H1 (cell line): ENCODE data around the gene ELAVL2. TPM values are rescaled to one million over a fixed set of nuclear protein-coding genes. Genes with fewer than 3 reads are reported as not detected.

Source experiments
- CTCF ChIA-PET: fragments of 300-600 bp; sonication (Branson Sonifier 250); formaldehyde crosslinking; loops from one replicate; lab custom pipeline; 2021; ENCODE audit not compliant: partially characterized antibody; lab: Charles Lee
- POLR2A ChIA-PET: fragments of 300-600 bp; sonication (Branson Sonifier 250); formaldehyde crosslinking; loops from one replicate; lab custom pipeline; 2021; ENCODE audit warnings: inconsistent platforms; ENCODE audit not compliant: partially characterized antibody; lab: Charles Lee
- DNase-seq, 2 experiments: peaks; one replicate each; pipeline versions ENCODE4 v3.0.0 to v3.0.0-alpha.2; 2010 to 2022; ENCODE audit warnings: low spot score in 2 of 2, low read depth in 1 of 2, mixed read lengths in 1 of 2
- FAIRE-seq: peaks from 2 replicates; lab custom pipeline; 2011; peaks lifted over from hg19 to GRCh38; lab: Jason Lieb, UNC
- H2AFZ ChIP-seq: 2 replicates; pipeline ENCODE4 v1.8.1; 2012; ENCODE audit warnings: low read length, inconsistent platforms
- H2AK5ac ChIP-seq: 2 replicates; pipeline ENCODE4 v1.6.1; 2013; ENCODE audit warnings: low read depth, low read length
- H2BK120ac ChIP-seq: replicated peaks from 2 replicates; pipeline ENCODE3; 2013; ENCODE audit warnings: low read depth, low read length, inconsistent platforms
- H2BK12ac ChIP-seq: 2 replicates; pipeline ENCODE4 v1.6.1; 2013; ENCODE audit warnings: low read depth, low read length
- H2BK15ac ChIP-seq: 2 replicates; pipeline ENCODE4 v1.6.1; 2013; ENCODE audit warnings: low read length
- H2BK20ac ChIP-seq: 2 replicates; pipeline ENCODE4 v1.6.1; 2013; ENCODE audit warnings: low read length
- H2BK5ac ChIP-seq: 2 replicates; pipeline ENCODE4 v1.6.1; 2013; ENCODE audit warnings: low read depth, low read length
- H3K14ac ChIP-seq: 2 replicates; pipeline ENCODE4 v1.6.1; 2013; ENCODE audit warnings: inconsistent platforms; ENCODE audit not compliant: insufficient read length
- H3K18ac ChIP-seq: 2 replicates; pipeline ENCODE4 v1.6.1; 2013; ENCODE audit warnings: low read length; ENCODE audit errors: extremely low read depth
- H3K23ac ChIP-seq: 2 replicates; pipeline ENCODE4 v1.6.1; 2013; ENCODE audit warnings: inconsistent platforms; ENCODE audit not compliant: insufficient read length
- H3K23me2 ChIP-seq: 2 replicates; pipeline ENCODE4 v1.6.1; 2013; ENCODE audit warnings: low read depth, low read length
- H3K27ac ChIP-seq: 2 replicates; pipeline ENCODE4 v1.6.1; 2011; ENCODE audit warnings: low read depth, low read length, inconsistent platforms
- H3K27me3 ChIP-seq, 4 experiments: replicated peaks in 1 of 4; 1 replicate in 1 of 4; 2 replicates in 3 of 4; pipeline versions ENCODE4 v1.6.1 to v1.8.1; 2011 to 2013; ENCODE audit warnings: low read length in 3 of 4, mild to moderate bottlenecking in 3 of 4, inconsistent platforms in 2 of 4, mixed read lengths in 2 of 4, moderate library complexity in 1 of 4; ENCODE audit not compliant: control insufficient read depth in 3 of 4, insufficient read depth in 3 of 4; ENCODE audit errors: extremely low read depth in 1 of 4
- H3K36me3 ChIP-seq, 4 experiments: 2 replicates each; pipeline versions ENCODE4 v1.6.1 to v1.8.1; 2011 to 2013; ENCODE audit warnings: mild to moderate bottlenecking in 4 of 4, low read length in 3 of 4, moderate library complexity in 2 of 4, control low read depth in 1 of 4, inconsistent platforms in 1 of 4; ENCODE audit not compliant: insufficient read depth in 4 of 4, control insufficient read depth in 2 of 4
- H3K4ac ChIP-seq: replicated peaks from 2 replicates; pipeline ENCODE3; 2013; ENCODE audit warnings: low read length, low read depth, mixed read lengths, inconsistent platforms; ENCODE audit not compliant: insufficient read length
- H3K4me1 ChIP-seq, 4 experiments: replicated peaks in 1 of 4; 1 replicate in 1 of 4; 2 replicates in 3 of 4; pipeline versions ENCODE4 v1.6.1 to v1.8.1; 2011 to 2013; ENCODE audit warnings: low read length in 3 of 4, inconsistent platforms in 2 of 4, mixed read lengths in 1 of 4; ENCODE audit not compliant: insufficient read depth in 4 of 4, control insufficient read depth in 3 of 4
- H3K4me2 ChIP-seq, 2 experiments: 2 replicates each; pipeline versions ENCODE4 v1.6.1 to v1.8.1; 2011 to 2013; ENCODE audit warnings: low read depth in 2 of 2, low read length in 2 of 2, control low read depth in 1 of 2, inconsistent platforms in 1 of 2, mild to moderate bottlenecking in 1 of 2; ENCODE audit not compliant: insufficient read depth in 1 of 2
- H3K4me3 ChIP-seq, 4 experiments: fragments of 200-600, 300-600 bp in 1 of 4; sonication (generic), shearing (Covaris generic), sonication (Bioruptor Twin) in 1 of 4; 2 replicates each; pipeline versions ENCODE4 v1.5.1 to v1.8.1; 2011 to 2016; ENCODE audit warnings: low read length in 4 of 4, low read depth in 3 of 4, control low read depth in 2 of 4, inconsistent platforms in 2 of 4, mild to moderate bottlenecking in 2 of 4, mixed read lengths in 1 of 4, moderate library complexity in 1 of 4; ENCODE audit not compliant: insufficient read depth in 2 of 4; ENCODE audit errors: extremely low read depth in 1 of 4
- H3K56ac ChIP-seq: replicated peaks from 2 replicates; pipeline ENCODE3; 2013; ENCODE audit warnings: low read depth, mild to moderate bottlenecking, mixed read lengths, low read length, inconsistent platforms; ENCODE audit not compliant: insufficient read length
- H3K79me1 ChIP-seq: 2 replicates; pipeline ENCODE4 v1.6.1; 2013; ENCODE audit warnings: low read depth, low read length, control low read depth
- H3K79me2 ChIP-seq, 2 experiments: 2 replicates each; pipeline versions ENCODE4 v1.6.1 to v1.8.1; 2012 to 2013; ENCODE audit warnings: low read length in 2 of 2, mild to moderate bottlenecking in 2 of 2, inconsistent platforms in 1 of 2; ENCODE audit not compliant: insufficient read depth in 2 of 2, control insufficient read depth in 1 of 2
- H3K9ac ChIP-seq, 4 experiments: replicated peaks in 1 of 4; 1 replicate in 1 of 4; 2 replicates in 3 of 4; pipeline versions ENCODE4 v1.6.1 to v1.8.1; 2011 to 2013; ENCODE audit warnings: low read depth in 3 of 4, low read length in 3 of 4, control low read depth in 2 of 4, mild to moderate bottlenecking in 2 of 4, moderate library complexity in 2 of 4, inconsistent platforms in 1 of 4; ENCODE audit errors: extremely low read depth in 1 of 4
- H3K9me3 ChIP-seq, 2 experiments: 2 replicates each; pipeline versions ENCODE4 v1.6.1 to v1.8.1; 2012 to 2013; ENCODE audit warnings: mild to moderate bottlenecking in 2 of 2, moderate library complexity in 2 of 2, control low read depth in 1 of 2, inconsistent platforms in 1 of 2, low read depth in 1 of 2, low read length in 1 of 2, mixed read lengths in 1 of 2; ENCODE audit not compliant: insufficient read depth in 2 of 2
- H4K20me1 ChIP-seq, 2 experiments: replicated peaks in 1 of 2; 2 replicates each; pipeline versions ENCODE3 to v1.8.1; 2011 to 2013; ENCODE audit warnings: inconsistent platforms in 2 of 2, low read length in 2 of 2, mild to moderate bottlenecking in 1 of 2; ENCODE audit not compliant: insufficient read depth in 2 of 2, control insufficient read depth in 1 of 2
- H4K5ac ChIP-seq: 2 replicates; pipeline ENCODE4 v1.6.1; 2013; ENCODE audit warnings: low read length, low read depth, mixed read lengths, inconsistent platforms; ENCODE audit not compliant: insufficient read length
- H4K8ac ChIP-seq: 2 replicates; pipeline ENCODE4 v1.8.0; 2013; ENCODE audit warnings: mild to moderate bottlenecking, moderate library complexity, low read length, inconsistent platforms; ENCODE audit not compliant: insufficient read depth; ENCODE audit errors: extremely low read depth
- H4K91ac ChIP-seq: replicated peaks from 2 replicates; pipeline ENCODE3; 2013; ENCODE audit warnings: low read length, mixed read lengths, inconsistent platforms; ENCODE audit not compliant: insufficient read length
- ASH2L ChIP-seq: fragments of 200-600, 300-600 bp; sonication (generic); IDR thresholded peaks from one replicate; pipeline ENCODE4 v1.7.1; 2017; ENCODE audit warnings: low read length
- ATF3 ChIP-seq: IDR thresholded peaks from 2 replicates; pipeline ENCODE4 v1.6.1; 2011; ENCODE audit warnings: low read depth, mild to moderate bottlenecking, low read length; ENCODE audit not compliant: insufficient read depth
- CEBPB ChIP-seq: IDR thresholded peaks from 2 replicates; pipeline ENCODE4 v1.6.1; 2012; ENCODE audit warnings: low read depth, low read length
- HDAC2 ChIP-seq, 2 experiments: fragments of 300-600 bp in 1 of 2; sonication (generic) in 1 of 2; IDR thresholded peaks; 2 replicates each; pipeline ENCODE4 v1.6.1; 2011 to 2012; ENCODE audit warnings: low read depth in 2 of 2, low read length in 2 of 2, mild to moderate bottlenecking in 2 of 2, moderate library complexity in 2 of 2, borderline replicate concordance in 1 of 2, inconsistent platforms in 1 of 2
- HDAC6 ChIP-seq: IDR thresholded peaks from one replicate; pipeline ENCODE4 v1.7.1; 2012; ENCODE audit warnings: low read depth, mild to moderate bottlenecking, inconsistent platforms, low read length, moderate library complexity
- KDM4A ChIP-seq: IDR thresholded peaks from one replicate; pipeline ENCODE4 v1.7.1; 2012; ENCODE audit warnings: low read depth, mild to moderate bottlenecking, moderate library complexity, low read length, inconsistent platforms; ENCODE audit not compliant: severe bottlenecking
- MAFK ChIP-seq: IDR thresholded peaks from 2 replicates; pipeline ENCODE4 v1.6.1; 2012; ENCODE audit warnings: low read depth, mild to moderate bottlenecking, improper control_type of control experiment, low read length
- PHF8 ChIP-seq: fragments of 200-600 bp; sonication (generic); conservative IDR thresholded peaks from 2 replicates; pipeline ENCODE4 v1.7.1; 2012; ENCODE audit warnings: low read depth, mild to moderate bottlenecking, inconsistent platforms, low read length, moderate library complexity
- RXRA ChIP-seq: IDR thresholded peaks from 2 replicates; pipeline ENCODE4 v1.6.1; 2011; ENCODE audit warnings: low read depth, mild to moderate bottlenecking, low read length, moderate library complexity; ENCODE audit not compliant: insufficient read depth
- SIRT6 ChIP-seq: IDR thresholded peaks from one replicate; pipeline ENCODE4 v1.7.1; 2012; ENCODE audit warnings: low read length, inconsistent platforms
- SP1 ChIP-seq: IDR thresholded peaks from 2 replicates; pipeline ENCODE4 v1.6.1; 2011; ENCODE audit warnings: low read depth, low read length
- SP2 ChIP-seq: IDR thresholded peaks from 2 replicates; pipeline ENCODE4 v1.6.1; 2012; ENCODE audit warnings: mild to moderate bottlenecking, low read length, inconsistent platforms
- SUZ12 ChIP-seq: fragments of 200-600 bp; sonication (generic); IDR thresholded peaks from 2 replicates; pipeline ENCODE4 v1.6.1; 2012; ENCODE audit warnings: mild to moderate bottlenecking, inconsistent platforms, low read length, moderate library complexity, mixed read lengths
- TAF7 ChIP-seq: optimal IDR thresholded peaks from 2 replicates; pipeline ENCODE3; 2011; ENCODE audit warnings: low read depth, mild to moderate bottlenecking, inconsistent platforms, low read length, moderate library complexity, borderline replicate concordance
- WGBS, 2 experiments: shearing (Covaris generic) in 1 of 2; methylation state at CpG; one replicate each; pipeline versions ENCODE4 v1.1.6 to v1.1.7; 2013 to 2015; ENCODE audit warnings: low lambda C conversion rate in 2 of 2, mixed read lengths in 2 of 2, inconsistent platforms in 1 of 2, low coverage in 1 of 2, missing lambda C conversion rate in 1 of 2; ENCODE audit not compliant: insufficient replicate concordance in 2 of 2, insufficient coverage in 1 of 2, insufficient read length in 1 of 2; ENCODE audit errors: extremely low coverage in 1 of 2, missing lambda C conversion rate in 1 of 2; 5-methylcytosine and 5-hydroxymethylcytosine counted together
- polyA plus RNA-seq, 7 experiments: library from polyadenylated mRNA; depleted of rRNA in 3 of 7; stranded (reverse) in 5 of 7; unstranded in 2 of 7; fragments of >200 nt in 5 of 7; fragments of 200-250 nt in 2 of 7; gene quantifications; 1 replicate in 5 of 7; 2 replicates in 1 of 7; 4 replicates in 1 of 7; pipeline versions ENCODE4 v1.2.1 to v1.2.3, GENCODE V29; 2011 to 2013; ENCODE audit warnings: missing spikeins in 2 of 7, mixed read lengths in 2 of 7
- total RNA-seq: library from RNA; stranded (reverse); fragmentation: NEBNext Ultra II Directional; extraction: Animal tissue kit (Norgen Biotek cat#: 25700); gene quantifications from 2 replicates; pipeline ENCODE4 v1.2.1, GENCODE V29; 2021

ELAVL2 gene
- total and polyA plus RNA-seq, 2 of the 8 experiments (the other 6 are each of a cell fraction or from before 2014, with no cell fraction given), result 4.9 to 21.9 TPM

- H3K79me2 ChIP-seq, result peaks cover 11 to 100% of the 10 kb centered on the region in 2 experiments; a peak in 3 of 4 replicates
- POLR2A ChIA-PET, result interaction anchor here (1.7 to 2.3 kb wide), 2 partner anchors 8 to 10 kb away, joined by 5 to 7 read pairs; no protein-coding TSS in a partner anchor
- no peak overlapping the region for H3K4ac ChIP-seq
- no peak overlapping the region for H3K56ac ChIP-seq
- no peaks in the 10 kb centered on the region for H3K36me3 ChIP-seq
- no peak overlapping the region for H3K4me2 ChIP-seq
- H2BK15ac ChIP-seq, result no peak overlapping the region
- no peak overlapping the region for H4K5ac ChIP-seq
- H3K27me3 ChIP-seq, result no peaks in the 10 kb centered on the region
- H2BK5ac ChIP-seq, result no peak overlapping the region; the same call in 1 of the 2 replicates
- H3K23ac ChIP-seq, result no peak overlapping the region
- H4K91ac ChIP-seq, result no peak overlapping the region
- no peak overlapping the region for H3K14ac ChIP-seq
- FAIRE-seq (no peak), DNase-seq (no peak)
- H2BK120ac ChIP-seq, result no peak overlapping the region
- no peaks in the 10 kb centered on the region for H3K23me2 ChIP-seq
- no peaks in the 10 kb centered on the region; the same call in 1 of the 2 replicates for H3K79me1 ChIP-seq
- H2AK5ac ChIP-seq, result no peak overlapping the region
- H3K4me1 ChIP-seq, result peaks cover 0 to 16% (median 10%) of the 10 kb centered on the region in 4 experiments; a peak in 4 of 7 replicates
- H2BK12ac ChIP-seq, result no peak overlapping the region
- no peak overlapping the region for H2AFZ ChIP-seq
- no peak overlapping the region for H4K8ac ChIP-seq
- H4K20me1 ChIP-seq, result peaks cover 1 to 2% of the 10 kb centered on the region in 2 experiments
- H3K4me3 ChIP-seq, result no peak overlapping the region
- CTCF ChIA-PET, result interaction anchor here (1.3 to 1.6 kb wide), 2 partner anchors 10 to 130 kb away, joined by 3 to 4 read pairs; no protein-coding TSS in a partner anchor
- no peak overlapping the region for H3K27ac ChIP-seq
- H3K9me3 ChIP-seq, result no peaks in the 10 kb centered on the region
- H2BK20ac ChIP-seq, result no peak overlapping the region
- H3K9ac ChIP-seq, result no peak overlapping the region
- WGBS, 2 experiments, result 67% methylated on average over 2 of the region's 2 CpGs; no CpG with 5 or more reads in 1 of the 2 experiments
- H3K18ac ChIP-seq, result no peak overlapping the region
- TF ChIP-seq TAF7 (no peak), KDM4A (no peak), SUZ12 (no peak), SP1 (no peak), CEBPB (no peak), SIRT6 (no peak), MAFK (no peak), RXRA (no peak), SP2 (no peak), ASH2L (no peak), ATF3 (no peak), PHF8 (no peak), HDAC6 (no peak), HDAC2 (IDR thresholded peaks at IDR 0.05; ENCODE audit: borderline replicate concordance in 1 of 2, low read depth in 2 of 2, low read length in 2 of 2) (no peak)
Observed at GRCh38 chr9:23811633-23812032, 14.4 kb downstream of the ELAVL2 start.
